ENCODE data around the gene CROCC2.

The CROCC2 gene

GRCh38 chr2:240921311-240921994, 15.3 kb downstream of the CROCC2 start:
- no peak overlapping the region for H3K27ac ChIP-seq

GRCh38 chr2:240921995-240922244, 15.8 kb downstream of the CROCC2 start:
- Histone ChIP-seq H4K20me1 (peaks cover 0 to 47% (median 0%) of the 10 kb centered on the region in 11 experiments; a peak in 6 of 22 replicates), H3K27ac (no peak overlapping the region), H3K4me2 (peak overlapping the region in 8 of 11 experiments; percentile 31 to 69 (median 52); a peak in 12 of 22 replicates), H3K27me3 (peaks cover 0 to 6% (median 0%) of the 10 kb centered on the region in 11 experiments; a peak in 3 of 22 replicates), H3K4me3 (no peak overlapping the region), H3K9ac (peak overlapping the region in 2 of 11 experiments; percentile 11 to 16; a peak in 1 of 22 replicates), H3K4me1 (peaks cover 2 to 58% (median 37%) of the 10 kb centered on the region in 10 experiments; a peak in 18 of 20 replicates), H3K9me3 (replicated peaks in 1 of 11) (no peaks in the 10 kb centered on the region), H3K36me3 (no peaks in the 10 kb centered on the region)
- TF ChIP-seq Cebpa-rat (IDR thresholded peaks at IDR 0.05), result no peak

More at GRCh38 chr2:240921311-240921994, 15.3 kb downstream of the CROCC2 start:
- Histone ChIP-seq H4K20me1 (peaks cover 0 to 50% (median 0%) of the 10 kb centered on the region in 11 experiments; a peak in 6 of 22 replicates), H3K4me3 (no peak overlapping the region), H3K4me1 (peaks cover 6 to 58% (median 40%) of the 10 kb centered on the region in 10 experiments; a peak in 18 of 20 replicates), H3K9ac (peak overlapping the region in 1 of 11 experiments; percentile 16; a peak in 1 of 22 replicates), H3K36me3 (no peaks in the 10 kb centered on the region), H3K27me3 (peaks cover 0 to 10% (median 0%) of the 10 kb centered on the region in 11 experiments; a peak in 3 of 22 replicates), H3K4me2 (peak overlapping the region in 6 of 11 experiments; percentile 31 to 69 (median 56); a peak in 8 of 22 replicates), H3K9me3 (replicated peaks in 1 of 11) (no peaks in the 10 kb centered on the region)
- no peak for TF ChIP-seq Cebpa-rat (IDR thresholded peaks at IDR 0.05)

DNA sequence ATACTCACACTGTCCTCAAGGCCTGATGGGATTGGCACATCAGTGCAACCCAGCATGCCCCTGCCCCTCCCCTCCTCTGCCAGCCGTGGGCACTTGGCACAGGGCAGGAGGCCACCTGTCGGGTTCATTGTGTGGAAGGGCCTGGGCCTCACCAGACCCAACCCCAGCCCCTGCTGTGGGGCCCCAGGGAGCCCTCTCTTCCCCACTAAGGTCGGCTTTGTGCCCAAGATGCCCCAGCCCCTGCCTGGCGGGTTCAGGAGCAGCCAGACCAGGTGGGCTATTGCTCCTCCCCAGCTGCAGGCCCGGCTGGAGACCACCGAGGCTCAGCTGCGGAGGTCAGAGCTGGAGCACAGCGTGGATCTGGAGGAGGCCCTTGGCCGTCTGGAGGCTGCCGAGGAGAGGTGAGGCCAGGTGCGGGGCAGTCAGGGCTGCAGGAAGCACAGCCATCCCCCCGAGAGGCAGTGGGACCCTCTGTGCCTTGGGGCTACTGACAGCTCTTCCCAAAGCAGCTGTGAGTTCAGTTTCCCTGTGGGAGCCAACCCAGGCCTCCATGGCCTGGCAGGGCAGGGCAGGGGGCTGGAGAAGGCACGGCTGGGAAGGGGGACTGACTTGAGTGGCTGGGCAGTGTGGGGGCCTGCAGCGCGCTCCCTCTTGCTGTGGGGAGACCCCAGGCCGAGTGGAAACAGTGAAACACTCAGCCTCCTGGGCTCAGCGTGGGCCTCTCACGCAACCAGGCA, 16.3 kb downstream of the CROCC2 start:
- Histone ChIP-seq H3K27ac (no peak overlapping the region), H4K20me1 (peaks cover 0 to 42% (median 0%) of the 10 kb centered on the region in 11 experiments; a peak in 4 of 22 replicates), H3K4me3 (no peak overlapping the region), H3K9me3 (replicated peaks in 1 of 11) (no peaks in the 10 kb centered on the region), H3K4me1 (peaks cover 0 to 53% (median 32%) of the 10 kb centered on the region in 10 experiments; a peak in 15 of 20 replicates), H3K27me3 (peaks cover 0 to under 1% (median 0%) of the 10 kb centered on the region in 11 experiments; a peak in 1 of 22 replicates), H3K4me2 (peak overlapping the region in 8 of 11 experiments; percentile 31 to 69 (median 52); a peak in 12 of 22 replicates), H3K9ac (peak overlapping the region in 3 of 11 experiments; percentile 6 to 16 (median 11); a peak in 2 of 22 replicates), H3K36me3 (no peaks in the 10 kb centered on the region)
- no peak for TF ChIP-seq Cebpa-rat (IDR thresholded peaks at IDR 0.05)

DNA sequence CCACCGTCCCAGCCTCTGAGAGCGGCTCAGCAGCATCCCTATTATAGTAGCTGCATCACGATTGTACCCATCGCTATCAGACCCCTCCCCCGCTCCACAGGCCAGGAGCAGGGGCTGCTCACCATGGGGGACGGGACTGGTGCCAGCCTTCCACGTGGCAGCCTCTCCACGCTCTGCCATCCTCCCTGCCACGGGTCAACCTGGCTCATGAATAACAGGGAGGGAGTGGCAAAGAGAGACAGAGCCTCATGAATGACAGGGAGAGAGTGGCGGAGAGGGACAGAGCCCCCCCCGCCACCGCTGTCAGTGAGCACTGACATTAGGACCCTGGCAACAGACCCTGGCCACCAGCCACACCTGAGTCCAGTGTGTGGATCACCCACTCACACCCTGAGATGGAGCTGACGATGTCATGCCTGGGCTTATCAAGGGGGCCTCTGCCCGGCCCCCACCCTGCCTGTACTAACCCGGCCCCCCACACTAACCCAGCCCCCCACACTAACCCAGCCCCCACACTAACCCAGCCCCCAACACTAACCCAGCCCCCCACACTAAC, 16.9 kb downstream of the CROCC2 start:
- peaks cover 0 to 46% (median 25%) of the 10 kb centered on the region in 10 experiments; a peak in 13 of 20 replicates for H3K4me1 ChIP-seq
- peak overlapping the region in 4 of 11 experiments; percentile 41 to 69 (median 56); a peak in 5 of 22 replicates for H3K4me2 ChIP-seq
- TF ChIP-seq Cebpa-rat (IDR thresholded peaks at IDR 0.05), result no peak
- peaks cover 0 to 41% (median 0%) of the 10 kb centered on the region in 11 experiments; a peak in 3 of 22 replicates for H4K20me1 ChIP-seq
- H3K36me3 ChIP-seq, result no peaks in the 10 kb centered on the region
- H3K4me3 ChIP-seq, result no peak overlapping the region
- no peaks in the 10 kb centered on the region for H3K27me3 ChIP-seq
- H3K27ac ChIP-seq, result no peak overlapping the region
- H3K9ac ChIP-seq, result peak overlapping the region in 1 of 11 experiments; percentile 16; a peak in 1 of 22 replicates
- no peaks in the 10 kb centered on the region for H3K9me3 ChIP-seq (replicated peaks in 1 of 11)

DNA sequence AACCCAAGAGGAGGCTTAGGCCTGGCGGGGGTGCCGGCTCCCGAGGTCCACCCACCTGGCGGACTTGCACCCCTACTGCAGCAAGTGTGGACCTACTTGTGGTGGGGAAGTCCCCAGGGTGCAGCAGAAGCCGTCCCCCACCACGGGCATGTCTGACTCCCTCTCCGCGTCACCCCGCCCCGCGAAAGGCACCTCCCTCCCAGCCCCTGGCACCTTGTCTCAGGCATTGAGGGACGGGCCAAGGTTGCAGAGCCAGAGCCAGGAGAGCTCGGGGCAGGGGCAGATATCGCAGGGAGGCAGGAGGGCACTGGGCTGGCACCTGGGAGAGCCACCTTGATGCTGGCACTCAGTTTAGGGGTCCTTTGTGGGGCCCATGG, 19.0 kb downstream of the CROCC2 start:
- no peaks in the 10 kb centered on the region for H3K27me3 ChIP-seq
- no peak for TF ChIP-seq Cebpa-rat (IDR thresholded peaks at IDR 0.05)

DNA sequence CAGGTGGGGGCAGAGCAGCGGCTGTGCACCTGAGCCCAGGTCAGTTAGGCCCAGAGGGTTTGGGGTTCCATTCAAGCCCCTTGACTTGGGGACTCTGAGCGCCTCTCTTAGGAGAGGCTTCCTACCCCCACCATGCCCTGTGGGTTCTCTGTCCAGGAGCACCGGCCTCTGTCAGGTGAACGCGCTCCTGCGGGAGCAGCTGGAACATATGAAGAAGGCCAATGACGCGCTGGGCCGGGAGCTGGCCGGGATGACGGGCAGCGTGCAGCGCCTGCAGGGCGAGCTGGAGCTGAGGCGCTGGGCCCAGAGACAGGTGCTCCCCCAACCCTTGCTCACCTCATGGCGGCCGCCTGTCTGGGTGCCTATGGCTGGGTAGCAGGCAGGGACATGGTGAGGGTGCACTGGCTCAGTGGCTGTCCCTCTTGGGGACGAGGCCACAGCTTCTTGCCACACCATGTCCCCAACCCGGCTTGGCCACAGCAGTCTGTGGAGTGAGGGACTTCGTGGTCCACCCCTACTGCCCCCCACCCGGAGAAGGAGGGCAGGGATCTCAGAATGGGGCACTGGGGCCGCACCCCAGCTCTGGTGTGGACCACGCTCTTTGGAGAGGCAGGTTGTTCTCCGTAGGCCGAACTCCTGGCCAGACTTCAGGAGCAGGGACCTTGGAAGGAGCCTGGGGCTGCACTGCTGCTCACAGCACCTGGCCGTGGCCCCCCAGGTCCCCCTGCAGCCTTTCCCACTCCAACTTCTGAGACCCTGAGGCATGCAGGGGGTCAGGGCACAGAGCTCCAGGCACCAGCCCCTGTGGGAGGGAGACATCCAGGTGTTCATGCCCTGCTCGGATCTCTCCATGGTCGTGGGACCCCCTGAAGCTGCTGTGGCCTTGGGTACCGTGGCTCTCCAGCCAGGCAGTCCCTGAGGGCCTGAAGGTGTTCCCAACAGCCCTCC, 19.7 kb downstream of the CROCC2 start:
- no peaks in the 10 kb centered on the region for H3K27me3 ChIP-seq
- H3K27ac ChIP-seq, result no peak overlapping the region
- H3K36me3 ChIP-seq, result no peaks in the 10 kb centered on the region

More for the DNA sequence above, 19.0 kb downstream of the CROCC2 start:
- no peaks in the 10 kb centered on the region for H3K36me3 ChIP-seq
- peaks cover 0 to 37% (median 19%) of the 10 kb centered on the region in 10 experiments; a peak in 13 of 20 replicates for H3K4me1 ChIP-seq
- H3K4me3 ChIP-seq, result no peak overlapping the region
- peaks cover 0 to 32% (median 0%) of the 10 kb centered on the region in 11 experiments; a peak in 3 of 22 replicates for H4K20me1 ChIP-seq
- H3K9me3 ChIP-seq (replicated peaks in 1 of 11), result no peaks in the 10 kb centered on the region
- H3K4me2 ChIP-seq, result no peak overlapping the region
- H3K9ac ChIP-seq, result no peak overlapping the region
- no peak overlapping the region for H3K27ac ChIP-seq

GRCh38 chr2:240926516-240927389, 20.6 kb downstream of the CROCC2 start:
- Histone ChIP-seq H4K20me1 (peaks cover 0 to 16% (median 0%) of the 10 kb centered on the region in 11 experiments; a peak in 3 of 22 replicates), H3K27ac (no peak overlapping the region), H3K4me3 (no peak overlapping the region), H3K4me1 (peaks cover 0 to 40% (median 24%) of the 10 kb centered on the region in 10 experiments; a peak in 14 of 20 replicates), H3K27me3 (no peaks in the 10 kb centered on the region), H3K9me3 (replicated peaks in 1 of 11) (no peaks in the 10 kb centered on the region), H3K9ac (peak overlapping the region in 1 of 11 experiments; percentile 34; a peak in 2 of 22 replicates), H3K36me3 (no peaks in the 10 kb centered on the region), H3K4me2 (peak overlapping the region in 6 of 11 experiments; percentile 7 to 38 (median 18); a peak in 8 of 22 replicates)
- TF ChIP-seq Cebpa-rat (IDR thresholded peaks at IDR 0.05), result no peak

More for the DNA sequence above, 19.7 kb downstream of the CROCC2 start:
- H3K4me1 ChIP-seq, result peaks cover 0 to 40% (median 20%) of the 10 kb centered on the region in 10 experiments; a peak in 13 of 20 replicates
- no peak overlapping the region for H3K4me3 ChIP-seq
- no peak overlapping the region for H3K9ac ChIP-seq
- peaks cover 0 to 26% (median 0%) of the 10 kb centered on the region in 11 experiments; a peak in 3 of 22 replicates for H4K20me1 ChIP-seq
- no peaks in the 10 kb centered on the region for H3K9me3 ChIP-seq (replicated peaks in 1 of 11)
- peak overlapping the region in 4 of 11 experiments; percentile 7 to 38 (median 16); a peak in 7 of 22 replicates for H3K4me2 ChIP-seq
- TF ChIP-seq Cebpa-rat (IDR thresholded peaks at IDR 0.05), result no peak
